K562 (cell line): Measurements from ENCODE around the gene HOXB7. TPM values are rescaled to one million over a fixed set of nuclear protein-coding genes. Genes with fewer than 3 reads are reported as not detected.

Experiments
- ARID1B ChIP-seq: fragments of 450-650 bp; IDR thresholded peaks from 2 replicates; pipeline ENCODE4 v1.6.1; 2016; ENCODE audit warnings: antibody characterized with exemption, mild to moderate bottlenecking, inconsistent platforms
- ETV5 ChIP-seq: sonication (generic); formaldehyde crosslinking; IDR thresholded peaks from 2 replicates; pipeline ENCODE4 v1.4.0; 2020; ENCODE audit warnings: low read depth, mild to moderate bottlenecking, missing genetic modification reagents
- EWSR1 ChIP-seq: fragments of 450-650 bp; IDR thresholded peaks from 2 replicates; pipeline ENCODE4 v1.6.1; 2018; ENCODE audit warnings: borderline replicate concordance, mild to moderate bottlenecking, low read depth, moderate library complexity; ENCODE audit not compliant: partially characterized antibody
- FOS ChIP-seq: IDR thresholded peaks from 3 replicates; pipeline ENCODE4 v1.6.1; 2011; ENCODE audit not compliant: insufficient read length; ENCODE audit errors: extremely low read depth
- FOSL1 ChIP-seq: fragments of 200-800 bp; sonication (Bioruptor generic); conservative IDR thresholded peaks from 2 replicates; pipeline ENCODE4 v1.6.1; 2016; ENCODE audit warnings: missing genetic modification characterization, missing compliant biosample characterization
- GABPB1 ChIP-seq: sonication (generic); formaldehyde crosslinking; IDR thresholded peaks from 2 replicates; pipeline ENCODE4 v1.8.0; 2022; ENCODE audit warnings: mild to moderate bottlenecking, missing genetic modification reagents
- HIVEP1 ChIP-seq: fragments of 250-450 bp; sonication (Bioruptor Pico); IDR thresholded peaks from 2 replicates; pipeline ENCODE4 v1.4.0; 2020; ENCODE audit warnings: mild to moderate bottlenecking
- MAZ ChIP-seq, 2 experiments: fragments of 450-650 bp in 1 of 2; sonication (generic) in 1 of 2; formaldehyde crosslinking; IDR thresholded peaks in 1 of 2; conservative IDR thresholded peaks in 1 of 2; 2 replicates each; pipeline versions ENCODE4 v1.4.0 to v1.5.0; 2020; ENCODE audit warnings: mild to moderate bottlenecking in 1 of 2, missing genetic modification reagents in 1 of 2
- MYC ChIP-seq, 2 experiments: fragments of 250-450 bp in 1 of 2; sonication (Bioruptor Pico) in 1 of 2; IDR thresholded peaks; 2 replicates each; pipeline versions ENCODE4 v1.5.1 to v1.6.1; 2012 to 2021; ENCODE audit warnings: low read depth in 2 of 2, borderline replicate concordance in 1 of 2, improper control_type of control experiment in 1 of 2, low read length in 1 of 2, mild to moderate bottlenecking in 1 of 2, moderate library complexity in 1 of 2
- NFRKB ChIP-seq: fragments of 450-650 bp; IDR thresholded peaks from 2 replicates; pipeline ENCODE4 v1.6.1; 2016; ENCODE audit warnings: low read depth
- PHF21A ChIP-seq: fragments of 450-650 bp; IDR thresholded peaks from 2 replicates; pipeline ENCODE4 v1.6.1; 2017; ENCODE audit warnings: low read depth, borderline replicate concordance
- PML ChIP-seq: IDR thresholded peaks from 2 replicates; pipeline ENCODE4 v1.6.1; 2012; ENCODE audit warnings: low read length, inconsistent platforms
- POLR2A ChIP-seq: fragments of 450-650 bp; conservative IDR thresholded peaks from 2 replicates; pipeline ENCODE4 v1.6.1; 2016
- PTRF ChIP-seq: fragments of 450-650 bp; IDR thresholded peaks from 2 replicates; pipeline ENCODE4 v1.6.1; 2016; ENCODE audit warnings: mild to moderate bottlenecking, missing genetic modification characterization, missing compliant biosample characterization
- SAP30 ChIP-seq: fragments of 200-600 bp; sonication (generic); IDR thresholded peaks from 2 replicates; pipeline ENCODE4 v1.6.1; 2012; ENCODE audit warnings: borderline replicate concordance, low read depth, mild to moderate bottlenecking, moderate library complexity, low read length, control low read depth, inconsistent platforms; ENCODE audit not compliant: insufficient read depth, poor library complexity, severe bottlenecking
- SMAD4 ChIP-seq: fragments of 250-450 bp; sonication (Bioruptor Pico); conservative IDR thresholded peaks from 2 replicates; pipeline ENCODE4 v1.8.0; 2021; ENCODE audit warnings: inconsistent platforms, mild to moderate bottlenecking, moderate library complexity
- SNRNP70 ChIP-seq: fragments of 200-400 bp; formaldehyde crosslinking; optimal IDR thresholded peaks from 2 replicates; pipeline ENCODE3; 2017; ENCODE audit warnings: low read depth, low read length
- STAT5B ChIP-seq: fragments of 250-450 bp; sonication (Bioruptor Pico); IDR thresholded peaks from 2 replicates; pipeline ENCODE4 v1.8.0; 2021; ENCODE audit warnings: mild to moderate bottlenecking, inconsistent platforms
- TOE1 ChIP-seq, 2 experiments: fragments of 450-650 bp in 1 of 2; sonication (generic) in 1 of 2; formaldehyde crosslinking in 1 of 2; IDR thresholded peaks; 2 replicates each; pipeline versions ENCODE4 v1.7.1 to v1.8.0; 2016 to 2022; ENCODE audit warnings: borderline replicate concordance in 2 of 2, mild to moderate bottlenecking in 2 of 2, antibody characterized with exemption in 1 of 2, inconsistent platforms in 1 of 2, low read depth in 1 of 2, missing genetic modification reagents in 1 of 2, moderate library complexity in 1 of 2
- U2AF1 ChIP-seq: fragments of 200-400 bp; formaldehyde crosslinking; optimal IDR thresholded peaks from 2 replicates; pipeline ENCODE3; 2017; ENCODE audit warnings: mild to moderate bottlenecking, low read depth, low read length, moderate library complexity
- ZEB2 ChIP-seq: fragments of 450-650 bp; IDR thresholded peaks from 2 replicates; pipeline ENCODE4 v1.6.1; 2016
- ZNF41 ChIP-seq: fragments of 250-450 bp; sonication (Bioruptor Pico); conservative IDR thresholded peaks from 2 replicates; pipeline ENCODE4 v1.4.0; 2020; ENCODE audit warnings: mild to moderate bottlenecking
- ZNF785 ChIP-seq: fragments of 250-450 bp; sonication (Bioruptor Pico); IDR thresholded peaks from 2 replicates; pipeline ENCODE4 v1.4.0; 2020; ENCODE audit warnings: mild to moderate bottlenecking
- polyA plus RNA-seq, 8 experiments: library from polyadenylated mRNA; depleted of rRNA in 4 of 8; stranded (reverse) in 5 of 8; unstranded in 3 of 8; fragments of >200 nt; fragmentation: Nextera tagmentation in 2 of 8; fragmentation: Illumina TruSeq in 1 of 8; extraction: Ambion mirVana in 2 of 8; extraction: Trizol in 1 of 8; gene quantifications; 2 replicates each; pipeline versions ENCODE4 v1.2.1 to v1.2.3, GENCODE V29; 2011 to 2014; ENCODE audit warnings: inconsistent platforms in 1 of 8, missing spikeins in 1 of 8
- total RNA-seq, 7 experiments: library from RNA; depleted of rRNA in 6 of 7; stranded (reverse); fragments of >200 nt in 6 of 7; fragmentation: Illumina TruSeq in 2 of 7; extraction: Trizol in 2 of 7; gene quantifications; 2 replicates each; pipeline versions ENCODE4 v1.2.1 to v1.2.3, GENCODE V29; 2011 to 2021; ENCODE audit warnings: low replicate concordance in 1 of 7
- TF ChIP-seq, protein P1 (sequence below): sonication (generic); formaldehyde crosslinking; IDR thresholded peaks from 2 replicates; pipeline ENCODE4 v1.9.0; 2022; ENCODE audit warnings: mild to moderate bottlenecking, missing genetic modification reagents
- TF ChIP-seq, protein P2 (sequence below): fragments of 200-800 bp; sonication (Bioruptor generic); IDR thresholded peaks from 2 replicates; pipeline ENCODE4 v1.6.1; 2017; ENCODE audit warnings: missing genetic modification characterization, missing compliant biosample characterization

Gene HOXB7
- total and polyA plus RNA-seq, 9 of the 15 experiments (the other 6 are each of a cell fraction or from before 2014, with no cell fraction given) = 5.5 to 16.7 (median 8.3) TPM

DNA sequence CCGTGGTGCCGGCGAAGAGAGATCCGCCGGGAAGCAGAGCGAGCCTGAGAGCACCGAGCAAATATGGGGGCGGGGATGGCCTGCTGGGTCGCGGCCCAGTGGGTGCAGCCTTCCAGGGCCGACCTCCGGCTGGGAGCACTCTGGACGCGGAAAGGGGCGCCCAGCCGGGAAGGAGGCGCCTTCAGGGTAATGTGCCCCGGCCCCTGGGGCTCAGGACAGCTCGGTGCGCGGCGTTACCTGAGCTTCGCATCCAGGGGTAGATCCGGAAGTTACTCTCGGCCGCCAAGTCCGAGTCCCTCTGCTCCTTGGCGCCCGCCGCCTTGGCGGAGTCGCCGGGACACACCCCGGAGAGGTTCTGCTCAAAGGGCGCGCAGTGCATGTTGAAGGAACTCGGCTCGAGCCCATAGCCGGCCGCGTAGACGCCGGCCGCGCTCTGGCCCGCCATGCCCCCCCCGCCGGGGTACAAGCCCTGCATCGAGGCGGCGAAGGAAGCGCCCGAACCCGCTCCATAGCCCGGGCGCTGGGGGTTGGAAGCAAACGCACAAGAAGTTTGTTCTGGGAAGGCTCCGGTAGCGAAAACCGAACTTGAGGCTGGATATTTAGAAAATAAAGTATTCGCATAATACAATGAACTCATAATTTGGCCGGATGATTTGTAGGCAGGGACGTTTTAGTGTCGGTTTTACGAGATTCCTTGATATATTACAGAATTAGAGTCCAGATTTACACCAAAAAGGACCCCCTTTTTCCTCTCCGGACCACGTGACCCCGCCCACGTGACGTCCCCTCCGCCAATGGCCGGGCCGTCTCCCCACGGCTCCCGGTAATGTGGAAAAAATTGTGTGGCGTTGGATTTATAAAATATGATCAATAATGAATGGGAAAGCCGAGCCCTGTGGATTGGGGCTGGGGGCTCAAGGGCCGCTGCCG, at the start of gene HOXB7 (continued):
- TF ChIP-seq ZNF785 (CRISPR knock-in tag) (no peak), SAP30 (no peak), MYC (IDR thresholded peaks at IDR 0.05; ENCODE audit: low read depth, low read length) (no peak), MYC (CRISPR knock-in tag; IDR thresholded peaks at IDR 0.05; ENCODE audit: borderline replicate concordance, low read depth) (no peak), NFRKB (0 out of 2 replicates have a peak, but pooled peaks have one; percentile 50), FOS (peak; percentile 77), FOSL1 (no peak), ETV5 (CRISPR knock-in tag) (peak; percentile 53; the same call in 1 of the 2 replicates), GABPB1 (CRISPR knock-in tag) (peak; percentile 30; the same call in 1 of the 2 replicates), POLR2A (peak; percentile 47; the same call in 1 of the 2 replicates), MAZ (CRISPR knock-in tag; conservative IDR thresholded peaks at IDR 0.05 in 1 of 2, IDR thresholded peaks at IDR 0.05 in 1 of 2) (peak; percentile 26 to 59; a peak in 3 of 4 replicates), PHF21A (peak; percentile 73; the same call in 1 of the 2 replicates), SMAD4 (CRISPR knock-in tag) (peak; percentile 61), TOE1 (IDR thresholded peaks at IDR 0.05; ENCODE audit: borderline replicate concordance) (peak; percentile 97), TOE1 (CRISPR knock-in tag; IDR thresholded peaks at IDR 0.05; ENCODE audit: borderline replicate concordance, low read depth) (no peak), STAT5B (no peak), ZNF41 (CRISPR knock-in tag) (no peak), ARID1B (no peak), PML (no peak; the same call in 1 of the 2 replicates), U2AF1 (peak; percentile 21), EWSR1 (no peak), ZEB2 (no peak), HIVEP1 (CRISPR knock-in tag) (no peak), PTRF (no peak), SNRNP70 (no peak)
- TF ChIP-seq, protein P1, sequence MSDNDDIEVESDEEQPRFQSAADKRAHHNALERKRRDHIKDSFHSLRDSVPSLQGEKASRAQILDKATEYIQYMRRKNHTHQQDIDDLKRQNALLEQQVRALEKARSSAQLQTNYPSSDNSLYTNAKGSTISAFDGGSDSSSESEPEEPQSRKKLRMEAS (CRISPR knock-in tag) = peak; percentile 29; the same call in 1 of the 2 replicates
- TF ChIP-seq, protein P2, sequence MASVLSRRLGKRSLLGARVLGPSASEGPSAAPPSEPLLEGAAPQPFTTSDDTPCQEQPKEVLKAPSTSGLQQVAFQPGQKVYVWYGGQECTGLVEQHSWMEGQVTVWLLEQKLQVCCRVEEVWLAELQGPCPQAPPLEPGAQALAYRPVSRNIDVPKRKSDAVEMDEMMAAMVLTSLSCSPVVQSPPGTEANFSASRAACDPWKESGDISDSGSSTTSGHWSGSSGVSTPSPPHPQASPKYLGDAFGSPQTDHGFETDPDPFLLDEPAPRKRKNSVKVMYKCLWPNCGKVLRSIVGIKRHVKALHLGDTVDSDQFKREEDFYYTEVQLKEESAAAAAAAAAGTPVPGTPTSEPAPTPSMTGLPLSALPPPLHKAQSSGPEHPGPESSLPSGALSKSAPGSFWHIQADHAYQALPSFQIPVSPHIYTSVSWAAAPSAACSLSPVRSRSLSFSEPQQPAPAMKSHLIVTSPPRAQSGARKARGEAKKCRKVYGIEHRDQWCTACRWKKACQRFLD (CRISPR knock-in tag) = peak; percentile 64; the same call in 1 of the 2 replicates
